G401 (cell line): ENCODE results near the gene ADA. TPM values are rescaled to one million over a fixed set of nuclear protein-coding genes. Genes with fewer than 3 reads are reported as not detected.
A peak's percentile ranks its signal among the peaks of the same experiment; 100 is the strongest.

Source experiments
- DNase-seq: peaks from one replicate; pipeline ENCODE4 v3.0.0-alpha.2; 2015; ENCODE audit warnings: low spot score
- in situ Hi-C: cut with HindIII; loops from 2 replicates; pipeline ENCODE4 v1.10.0; 2016; ENCODE audit warnings: low sequenced_read_pairs, mixed read lengths
- total RNA-seq: library from RNA; depleted of rRNA; stranded (reverse); fragments of >200 nt; shearing (Covaris generic); gene quantifications from 2 replicates; pipeline ENCODE4 v1.2.3, GENCODE V29; 2014; rRNA removed

ADA gene
- total RNA-seq, 1 experiment from 2014 or later: 47.6 TPM

GRCh38 chr20:44571362-44571988 is 80.0 kb downstream of the ADA start:
- peak; percentile 27 for DNase-seq
- in situ Hi-C loops: no loop called here

- no peak for DNase-seq
- in situ Hi-C loops: no loop called here
Measured at GRCh38 chr20:44570367-44570766, 81.1 kb downstream of the ADA start.

Other genes with a start within 250 kb of the ADA start
- 4.5 and 6.1 TPM in 2 replicates for gene TTPAL, start 175.8 kb downstream of the ADA start, total RNA-seq
- gene SERINC3, start 129.6 kb downstream of the ADA start, total RNA-seq: 23.9 and 28.0 TPM in 2 replicates
- 37.1 and 69.0 TPM in 2 replicates for gene PKIG, start 69.1 kb downstream of the ADA start, total RNA-seq
- 0.17 TPM in 1 of 2 replicates, not detected in the other for gene CCN5, start 63.7 kb upstream of the ADA start, total RNA-seq
- 17.9 TPM in 2 replicates for gene KCNK15, start 94.2 kb upstream of the ADA start, total RNA-seq
- gene RIMS4, start 158.8 kb upstream of the ADA start, total RNA-seq: 8.3 and 10.9 TPM in 2 replicates
- 96.3 and 138 TPM in 2 replicates for gene YWHAB, start 234.0 kb upstream of the ADA start, total RNA-seq